ENCODE results near the gene KCNAB2. TPM values are rescaled to one million over a fixed set of nuclear protein-coding genes. Genes with fewer than 3 reads are reported as not detected.

KCNAB2 gene
- total RNA-seq, 1 donor from 2014 or later: 2.2 TPM

DNA sequence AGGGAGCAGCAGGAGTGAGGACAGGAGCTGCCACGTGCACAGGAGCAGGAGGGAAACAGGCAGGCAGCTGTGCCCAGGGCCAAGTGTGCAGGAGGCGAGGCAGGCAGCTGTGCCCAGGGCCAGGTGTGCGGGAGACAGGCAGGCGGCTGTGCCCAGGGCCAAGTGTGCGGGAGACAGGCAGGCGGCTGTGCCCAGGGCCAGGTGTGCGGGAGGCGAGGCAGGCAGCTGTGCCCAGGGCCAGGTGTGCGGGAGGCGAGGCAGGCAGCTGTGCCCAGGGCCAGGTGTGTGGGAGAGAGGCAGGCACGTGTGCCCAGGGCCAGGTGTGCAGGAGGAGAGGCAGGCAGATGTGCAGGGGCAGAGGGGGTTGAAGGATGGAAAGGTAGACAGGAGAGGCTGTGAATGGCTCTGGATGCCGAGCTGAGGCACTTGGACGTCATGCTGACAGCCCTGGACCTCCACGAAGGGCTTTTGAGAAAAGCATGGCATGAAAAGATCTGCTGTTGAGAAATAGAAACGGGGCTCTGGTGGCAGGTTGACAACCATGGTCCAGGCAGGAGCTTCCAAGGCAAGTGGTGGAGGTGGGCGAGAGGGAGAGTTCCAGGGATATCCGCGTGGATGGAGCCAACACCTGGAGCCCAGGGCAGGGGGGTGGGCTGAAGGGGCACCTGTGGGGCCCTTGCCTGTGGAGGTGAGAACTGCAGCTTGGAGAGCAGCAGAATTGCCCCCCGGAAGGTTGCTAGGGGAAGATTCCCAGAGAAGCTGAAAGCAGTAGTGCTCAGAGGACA lies 34.3 kb upstream of the KCNAB2 start:
- H3F3A ChIP-seq (ENCODE audit: low read depth): no peaks in the 10 kb centered on the region
- Mint-ChIP-seq H3K4me1 (peaks cover 23% of the 10 kb centered on the region), H3K27me3 (ENCODE audit: insufficient read depth, low read depth) (peaks cover 12% of the 10 kb centered on the region), H3K4me3 (peak overlapping the region; percentile 67), H3K27ac (peak overlapping the region; percentile 47), H3K36me3 (no peaks in the 10 kb centered on the region), H3K9me3 (no peaks in the 10 kb centered on the region)
- no peak overlapping the region for H3K4me2 ChIP-seq
- no peak overlapping the region for H2AFZ ChIP-seq (replicated peaks)
- no peaks in the 10 kb centered on the region for H3K36me3 ChIP-seq
- TF ChIP-seq, protein P1, sequence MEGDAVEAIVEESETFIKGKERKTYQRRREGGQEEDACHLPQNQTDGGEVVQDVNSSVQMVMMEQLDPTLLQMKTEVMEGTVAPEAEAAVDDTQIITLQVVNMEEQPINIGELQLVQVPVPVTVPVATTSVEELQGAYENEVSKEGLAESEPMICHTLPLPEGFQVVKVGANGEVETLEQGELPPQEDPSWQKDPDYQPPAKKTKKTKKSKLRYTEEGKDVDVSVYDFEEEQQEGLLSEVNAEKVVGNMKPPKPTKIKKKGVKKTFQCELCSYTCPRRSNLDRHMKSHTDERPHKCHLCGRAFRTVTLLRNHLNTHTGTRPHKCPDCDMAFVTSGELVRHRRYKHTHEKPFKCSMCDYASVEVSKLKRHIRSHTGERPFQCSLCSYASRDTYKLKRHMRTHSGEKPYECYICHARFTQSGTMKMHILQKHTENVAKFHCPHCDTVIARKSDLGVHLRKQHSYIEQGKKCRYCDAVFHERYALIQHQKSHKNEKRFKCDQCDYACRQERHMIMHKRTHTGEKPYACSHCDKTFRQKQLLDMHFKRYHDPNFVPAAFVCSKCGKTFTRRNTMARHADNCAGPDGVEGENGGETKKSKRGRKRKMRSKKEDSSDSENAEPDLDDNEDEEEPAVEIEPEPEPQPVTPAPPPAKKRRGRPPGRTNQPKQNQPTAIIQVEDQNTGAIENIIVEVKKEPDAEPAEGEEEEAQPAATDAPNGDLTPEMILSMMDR (IDR thresholded peaks at IDR 0.05): no peak
- no peak for TF ChIP-seq EZH2phosphoT487 (IDR thresholded peaks at IDR 0.05)
- no peak for TF ChIP-seq EZH2 (IDR thresholded peaks at IDR 0.05)
- no peak for DNase-seq (ENCODE audit: low spot score)
- no peak overlapping the region for H3K27ac ChIP-seq
- no peaks in the 10 kb centered on the region for H4K20me1 ChIP-seq (ENCODE audit: low read depth)
- no peak overlapping the region for H3K9ac ChIP-seq
- peaks cover 8% of the 10 kb centered on the region for H3K4me1 ChIP-seq
- no peaks in the 10 kb centered on the region for H3K79me2 ChIP-seq (ENCODE audit: low read depth)
- no peaks in the 10 kb centered on the region for H3K9me3 ChIP-seq (ENCODE audit: low read depth)
- no peak overlapping the region for H3K4me3 ChIP-seq
- H3K27me3 ChIP-seq: no peaks in the 10 kb centered on the region

GRCh38 chr1:6011946-6012258 lies 33.8 kb upstream of the KCNAB2 start:
- Mint-ChIP-seq H3K27ac (no peak overlapping the region), H3K4me3 (no peak overlapping the region), H3K4me1 (peaks cover 20% of the 10 kb centered on the region), H3K36me3 (no peaks in the 10 kb centered on the region), H3K27me3 (ENCODE audit: insufficient read depth, low read depth) (peaks cover 15% of the 10 kb centered on the region), H3K9me3 (no peaks in the 10 kb centered on the region)
- Histone ChIP-seq H3K4me3 (no peak overlapping the region), H3K4me2 (no peak overlapping the region), H3K27ac (no peak overlapping the region), H3F3A (ENCODE audit: low read depth) (no peaks in the 10 kb centered on the region), H3K9me3 (ENCODE audit: low read depth) (no peaks in the 10 kb centered on the region), H3K4me1 (peaks cover 6% of the 10 kb centered on the region), H4K20me1 (ENCODE audit: low read depth) (no peaks in the 10 kb centered on the region), H3K36me3 (no peaks in the 10 kb centered on the region), H3K79me2 (ENCODE audit: low read depth) (no peaks in the 10 kb centered on the region), H3K9ac (no peak overlapping the region), H2AFZ (replicated peaks) (no peak overlapping the region), H3K27me3 (no peaks in the 10 kb centered on the region)
- no peak for DNase-seq (ENCODE audit: low spot score)
- TF ChIP-seq EZH2 (IDR thresholded peaks at IDR 0.05) (no peak), EZH2phosphoT487 (IDR thresholded peaks at IDR 0.05) (no peak)
- TF ChIP-seq, protein P1 (IDR thresholded peaks at IDR 0.05): no peak

- Histone ChIP-seq H3K36me3 (no peaks in the 10 kb centered on the region), H3K4me1 (no peaks in the 10 kb centered on the region), H3K4me3 (no peak overlapping the region), H3K4me2 (no peak overlapping the region), H2AFZ (replicated peaks) (no peak overlapping the region), H3K27ac (no peak overlapping the region), H4K20me1 (ENCODE audit: low read depth) (no peaks in the 10 kb centered on the region), H3K27me3 (no peaks in the 10 kb centered on the region), H3K79me2 (ENCODE audit: low read depth) (no peaks in the 10 kb centered on the region), H3K9me3 (ENCODE audit: low read depth) (no peaks in the 10 kb centered on the region), H3F3A (ENCODE audit: low read depth) (no peaks in the 10 kb centered on the region), H3K9ac (no peak overlapping the region)
- peaks cover 13% of the 10 kb centered on the region for H3K27me3 Mint-ChIP-seq (ENCODE audit: insufficient read depth, low read depth)
- no peak overlapping the region for H3K27ac Mint-ChIP-seq
- H3K4me3 Mint-ChIP-seq: no peak overlapping the region
- peaks cover 15% of the 10 kb centered on the region for H3K4me1 Mint-ChIP-seq
- no peaks in the 10 kb centered on the region for H3K36me3 Mint-ChIP-seq
- no peaks in the 10 kb centered on the region for H3K9me3 Mint-ChIP-seq
- no peak for TF ChIP-seq EZH2 (IDR thresholded peaks at IDR 0.05)
- TF ChIP-seq, protein P1 (IDR thresholded peaks at IDR 0.05): no peak
- TF ChIP-seq EZH2phosphoT487 (IDR thresholded peaks at IDR 0.05): no peak
- DNase-seq (ENCODE audit: low spot score): no peak
Measured at GRCh38 chr1:6012529-6013318, 33.0 kb upstream of the KCNAB2 start.
